Superior temporal gyrus (tissue), 1 donor: Measurements from ENCODE around the gene CCDC86.

Experiments used
- DNase-seq: peaks from one replicate; pipeline ENCODE4 v3.0.0-alpha.2; 2016; ENCODE audit errors: extremely low spot score

The CCDC86 gene

GRCh38 chr11:60891103-60891741, 49.3 kb downstream of the CCDC86 start:
- DNase-seq = no peak

- DNase-seq = no peak
Measured at GRCh38 chr11:60895687-60896086, 53.8 kb downstream of the CCDC86 start.

GRCh38 chr11:60897496-60897895, 55.6 kb downstream of the CCDC86 start:
- DNase-seq = no peak

- DNase-seq = peak; percentile 85
Measured at GRCh38 chr11:60899046-60899936, 57.4 kb downstream of the CCDC86 start.

- DNase-seq = no peak
Measured at GRCh38 chr11:60899977-60900376, 58.1 kb downstream of the CCDC86 start.
